Bronchial epithelial cell (primary cell): ENCODE results near the gene HEXIM2. TPM values are rescaled to one million over a fixed set of nuclear protein-coding genes. Genes with fewer than 3 reads are reported as not detected.

ENCODE experiments used
- DNase-seq: peaks from one replicate; pipeline ENCODE4 v3.0.0-alpha.2; 2010; ENCODE audit warnings: low read depth
- FAIRE-seq: peaks from 2 replicates; lab custom pipeline; 2011; peaks lifted over from hg19 to GRCh38; lab: Jason Lieb, UNC
- H3K27me3 ChIP-seq: 2 replicates; pipeline ENCODE4 v1.5.1; 2011; ENCODE audit warnings: low read length; ENCODE audit not compliant: control insufficient read depth, insufficient read depth
- H3K36me3 ChIP-seq: 2 replicates; pipeline ENCODE4 v1.5.1; 2011; ENCODE audit warnings: low read length; ENCODE audit not compliant: control insufficient read depth, insufficient read depth
- H3K4me3 ChIP-seq: 2 replicates; pipeline ENCODE4 v1.5.1; 2011; ENCODE audit warnings: mild to moderate bottlenecking, low read depth, low read length, control low read depth
- CTCF ChIP-seq: IDR thresholded peaks from 2 replicates; pipeline ENCODE4 v1.5.1; 2011; ENCODE audit warnings: mild to moderate bottlenecking, moderate library complexity, low read length, control low read depth, inconsistent platforms; ENCODE audit not compliant: insufficient read depth, severe bottlenecking
- total RNA-seq: library from RNA; depleted of rRNA; stranded (reverse); fragments of >200 nt; gene quantifications from 2 replicates; pipeline ENCODE4 v1.2.1, GENCODE V29; 2014

Gene HEXIM2
- 4.1 and 4.7 TPM in 2 replicates for total RNA-seq

DNA sequence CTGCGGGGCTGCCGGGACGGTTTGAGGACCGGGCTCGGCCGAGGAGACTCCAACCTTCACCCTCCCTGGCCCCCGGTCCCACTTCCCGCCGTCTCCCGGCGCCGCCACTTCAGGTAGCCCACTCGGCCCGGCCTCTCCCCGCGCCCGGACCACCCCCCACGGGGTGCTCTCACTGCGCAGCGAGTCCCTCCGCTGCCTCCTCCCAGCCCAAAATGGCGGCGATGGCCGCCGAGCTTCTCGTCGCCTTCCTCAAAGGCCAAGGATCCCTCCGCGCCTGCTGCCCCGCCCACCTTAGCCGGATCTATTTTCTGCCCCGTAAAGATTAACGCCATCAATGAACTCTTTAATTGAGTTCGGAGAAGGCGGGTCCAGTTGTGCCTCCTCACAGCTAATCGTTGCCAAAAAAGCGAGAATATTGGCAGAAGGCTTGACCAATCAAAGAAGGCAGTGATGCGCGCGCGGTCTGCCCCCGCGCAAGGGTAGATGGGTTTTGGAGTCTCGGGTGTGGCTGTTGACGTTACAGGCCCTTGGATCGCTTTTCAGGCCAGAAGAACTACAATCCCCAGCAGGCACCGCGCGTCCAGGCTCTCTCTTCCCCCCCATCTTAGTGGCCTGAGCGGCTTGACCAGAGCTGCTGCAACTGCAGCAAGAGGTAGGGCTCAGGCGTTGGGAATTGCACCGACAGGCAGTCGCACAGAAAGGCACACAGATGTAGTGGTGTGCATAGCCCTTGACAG, at the start of gene HEXIM2:
TSS of gene HEXIM2 (plus strand) at position 588 of the 737 bp plus-strand sequence. CDS start 919 bp downstream, outside the sequence.
- no peaks in the 10 kb centered on the region for H3K27me3 ChIP-seq
- FAIRE-seq (no peak), DNase-seq (peak; percentile 98)
- TF ChIP-seq CTCF = no peak
- H3K4me3 ChIP-seq = peak within 1 kb of the TSS; percentile 82
- H3K36me3 ChIP-seq = no peaks in the 10 kb centered on the region

- Histone ChIP-seq H3K4me3 (no peak overlapping the region), H3K27me3 (no peaks in the 10 kb centered on the region), H3K36me3 (peaks cover 27% of the 10 kb centered on the region)
- FAIRE-seq = no peak
- DNase-seq = no peak
- no peak for TF ChIP-seq CTCF
Measured at GRCh38 chr17:45112559-45113423, 48.9 kb upstream of the HEXIM2 start.

- FAIRE-seq = no peak
- H3K36me3 ChIP-seq = peaks cover 27% of the 10 kb centered on the region
- no peaks in the 10 kb centered on the region for H3K27me3 ChIP-seq
- TF ChIP-seq CTCF = no peak
- DNase-seq = no peak
- no peak overlapping the region for H3K4me3 ChIP-seq
Measured at GRCh38 chr17:45113424-45113754, 48.3 kb upstream of the HEXIM2 start.

- FAIRE-seq = no peak
- DNase-seq = no peak
- H3K36me3 ChIP-seq = peaks cover 28% of the 10 kb centered on the region
- no peaks in the 10 kb centered on the region for H3K27me3 ChIP-seq
- no peak overlapping the region for H3K4me3 ChIP-seq
- no peak for TF ChIP-seq CTCF
Measured at GRCh38 chr17:45114117-45114932, 47.4 kb upstream of the HEXIM2 start.

GRCh38 chr17:45115015-45115625, 46.6 kb upstream of the HEXIM2 start:
- H3K36me3 ChIP-seq = peaks cover 28% of the 10 kb centered on the region
- FAIRE-seq = no peak
- H3K27me3 ChIP-seq = no peaks in the 10 kb centered on the region
- no peak for DNase-seq
- H3K4me3 ChIP-seq = no peak overlapping the region
- no peak for TF ChIP-seq CTCF
